ENCODE measurements around the gene ZSCAN26.

The ZSCAN26 gene

DNA sequence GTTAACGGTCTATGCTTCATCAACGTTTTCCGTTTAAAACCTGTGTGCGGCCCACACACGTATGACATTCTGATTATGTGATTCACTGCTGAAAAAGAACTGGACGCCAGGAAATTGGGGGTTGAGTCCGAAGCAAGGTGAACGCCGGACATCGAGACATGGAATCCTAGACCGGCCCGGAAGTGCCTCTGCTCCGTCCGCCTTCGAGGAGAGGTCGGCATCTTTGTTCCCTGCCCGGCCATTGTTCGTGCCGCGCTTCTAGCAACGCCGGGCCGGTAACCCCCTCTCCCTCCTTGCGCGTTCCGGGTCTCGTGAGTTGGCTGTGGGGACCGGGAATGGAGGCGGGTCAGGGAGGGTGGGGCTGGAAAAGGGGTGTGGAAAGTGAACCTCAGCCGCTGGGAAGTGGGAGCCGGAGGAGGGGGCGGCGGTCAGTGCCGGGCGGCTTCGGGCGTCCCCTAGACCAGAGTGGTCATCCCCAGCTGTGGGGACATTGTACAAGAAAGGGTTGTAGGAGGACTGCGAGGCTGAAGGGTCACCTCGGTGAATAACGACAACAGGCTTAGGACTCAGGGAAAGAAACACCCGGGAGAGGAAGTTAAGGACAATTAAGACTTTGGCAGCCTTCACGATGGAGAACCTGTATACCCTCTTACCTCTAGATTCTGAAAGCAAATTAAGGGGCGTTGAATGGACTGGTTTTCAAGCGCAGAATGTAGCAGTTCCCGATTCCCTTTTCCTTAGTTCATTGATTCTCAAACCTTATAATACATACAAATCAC lies 41.7 kb upstream of the ZSCAN26 start, which contains the start of gene ZSCAN9:
Gene ZSCAN9 (plus strand): TSS at position 220 of the 779 bp plus-strand sequence. CDS start 1,810 bp downstream, outside the sequence.
- H3K4me3 ChIP-seq (ENCODE audit: low read length): peak within 1 kb of the TSS; percentile 83
- DNase-seq (ENCODE audit: low read depth): peak; percentile 77
- TF ChIP-seq, protein P1, sequence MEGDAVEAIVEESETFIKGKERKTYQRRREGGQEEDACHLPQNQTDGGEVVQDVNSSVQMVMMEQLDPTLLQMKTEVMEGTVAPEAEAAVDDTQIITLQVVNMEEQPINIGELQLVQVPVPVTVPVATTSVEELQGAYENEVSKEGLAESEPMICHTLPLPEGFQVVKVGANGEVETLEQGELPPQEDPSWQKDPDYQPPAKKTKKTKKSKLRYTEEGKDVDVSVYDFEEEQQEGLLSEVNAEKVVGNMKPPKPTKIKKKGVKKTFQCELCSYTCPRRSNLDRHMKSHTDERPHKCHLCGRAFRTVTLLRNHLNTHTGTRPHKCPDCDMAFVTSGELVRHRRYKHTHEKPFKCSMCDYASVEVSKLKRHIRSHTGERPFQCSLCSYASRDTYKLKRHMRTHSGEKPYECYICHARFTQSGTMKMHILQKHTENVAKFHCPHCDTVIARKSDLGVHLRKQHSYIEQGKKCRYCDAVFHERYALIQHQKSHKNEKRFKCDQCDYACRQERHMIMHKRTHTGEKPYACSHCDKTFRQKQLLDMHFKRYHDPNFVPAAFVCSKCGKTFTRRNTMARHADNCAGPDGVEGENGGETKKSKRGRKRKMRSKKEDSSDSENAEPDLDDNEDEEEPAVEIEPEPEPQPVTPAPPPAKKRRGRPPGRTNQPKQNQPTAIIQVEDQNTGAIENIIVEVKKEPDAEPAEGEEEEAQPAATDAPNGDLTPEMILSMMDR (IDR thresholded peaks at IDR 0.05; ENCODE audit: insufficient read depth, low read depth, low read length, missing control alignments): no peak

DNA sequence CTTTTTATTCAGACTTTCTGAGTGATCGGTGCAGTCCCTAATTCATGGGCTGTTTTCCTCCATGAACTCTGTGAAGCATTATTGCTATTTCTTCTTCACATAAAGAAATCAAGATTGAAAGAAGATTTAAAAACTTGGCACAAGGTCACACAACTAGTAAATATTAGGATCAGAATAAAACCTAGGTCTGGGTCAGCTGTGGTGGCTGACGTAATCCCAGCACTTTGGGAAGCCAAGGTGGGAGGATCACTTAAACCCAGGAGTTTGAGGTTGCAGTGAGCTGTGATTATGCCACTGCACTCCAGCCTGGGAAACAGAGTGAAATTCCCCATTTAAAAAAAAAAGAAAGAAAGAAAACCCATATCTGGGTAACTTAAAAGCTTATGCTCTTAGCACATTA lies 40.5 kb upstream of the ZSCAN26 start:
- TF ChIP-seq, protein P1 (IDR thresholded peaks at IDR 0.05; ENCODE audit: insufficient read depth, low read depth, low read length, missing control alignments): no peak
- H3K4me3 ChIP-seq (ENCODE audit: low read length): no peak overlapping the region
- no peak for DNase-seq (ENCODE audit: low read depth)

DNA sequence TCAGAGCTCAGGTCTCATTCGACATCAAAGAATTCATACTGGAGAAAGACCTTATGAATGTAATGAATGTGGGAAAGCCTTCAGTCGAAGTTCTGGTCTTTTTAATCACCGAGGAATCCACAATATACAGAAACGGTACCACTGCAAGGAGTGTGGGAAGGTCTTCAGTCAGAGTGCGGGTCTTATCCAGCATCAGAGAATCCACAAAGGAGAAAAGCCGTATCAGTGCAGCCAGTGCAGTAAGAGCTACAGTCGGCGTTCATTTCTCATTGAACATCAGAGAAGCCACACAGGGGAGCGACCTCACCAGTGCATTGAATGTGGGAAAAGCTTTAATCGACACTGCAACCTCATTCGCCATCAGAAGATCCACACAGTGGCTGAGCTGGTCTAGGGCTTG lies 34.2 kb upstream of the ZSCAN26 start:
- no peak for DNase-seq (ENCODE audit: low read depth)
- H3K4me3 ChIP-seq (ENCODE audit: low read length): no peak overlapping the region
- TF ChIP-seq, protein P1 (IDR thresholded peaks at IDR 0.05; ENCODE audit: insufficient read depth, low read depth, low read length, missing control alignments): no peak

DNA sequence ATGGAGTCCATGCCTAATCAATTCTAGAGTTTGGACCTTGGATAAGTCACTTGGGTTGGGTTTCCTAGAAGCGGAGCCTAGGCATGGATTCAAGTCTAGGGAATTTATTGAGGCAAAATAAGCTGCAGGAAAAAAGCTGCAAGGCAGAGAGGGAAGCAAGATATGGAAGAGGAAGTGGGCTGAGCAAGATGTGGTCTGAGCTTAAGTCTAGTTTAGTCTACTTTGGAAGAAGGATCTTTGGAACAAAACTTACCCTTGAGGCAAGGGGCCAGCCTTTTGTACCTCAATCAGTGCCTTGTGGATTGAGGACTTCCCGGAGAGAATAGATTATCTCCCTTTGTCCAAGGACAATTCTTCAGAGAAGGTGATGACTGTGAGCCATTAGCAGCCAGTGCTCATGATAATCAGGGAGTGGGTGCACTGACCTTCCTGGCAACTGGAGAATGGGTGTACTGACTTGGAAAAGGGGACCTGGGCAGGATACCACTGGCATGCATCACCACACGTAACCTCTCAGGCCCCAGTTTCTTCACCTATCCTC lies 31.0 kb upstream of the ZSCAN26 start:
- TF ChIP-seq, protein P1 (IDR thresholded peaks at IDR 0.05; ENCODE audit: insufficient read depth, low read depth, low read length, missing control alignments): no peak
- H3K4me3 ChIP-seq (ENCODE audit: low read length): no peak overlapping the region

DNA sequence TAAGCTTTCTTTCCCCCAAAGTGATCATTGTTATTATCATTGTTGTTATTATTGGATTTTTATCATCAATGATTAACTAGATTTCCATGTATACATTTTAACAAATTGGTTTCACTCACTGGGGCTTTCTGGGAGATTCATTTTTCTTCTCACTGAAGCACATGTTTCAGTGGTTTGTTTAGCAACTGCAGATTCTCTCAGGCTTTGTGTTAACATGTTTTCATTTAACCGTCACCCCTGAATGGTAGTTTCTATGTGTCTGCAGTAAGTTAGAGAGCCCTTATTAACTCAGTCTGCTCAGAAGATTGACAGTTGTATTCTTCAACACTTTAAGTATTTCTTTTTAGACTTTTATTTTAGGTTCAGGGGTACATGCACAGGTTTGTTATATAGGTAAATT lies 27.3 kb upstream of the ZSCAN26 start:
- no peak overlapping the region for H3K4me3 ChIP-seq (ENCODE audit: low read length)
- no peak for DNase-seq (ENCODE audit: low read depth)
- TF ChIP-seq, protein P1 (IDR thresholded peaks at IDR 0.05; ENCODE audit: insufficient read depth, low read depth, low read length, missing control alignments): no peak

More for the DNA sequence above, 31.0 kb upstream of the ZSCAN26 start:
- DNase-seq (ENCODE audit: low read depth): no peak

DNA sequence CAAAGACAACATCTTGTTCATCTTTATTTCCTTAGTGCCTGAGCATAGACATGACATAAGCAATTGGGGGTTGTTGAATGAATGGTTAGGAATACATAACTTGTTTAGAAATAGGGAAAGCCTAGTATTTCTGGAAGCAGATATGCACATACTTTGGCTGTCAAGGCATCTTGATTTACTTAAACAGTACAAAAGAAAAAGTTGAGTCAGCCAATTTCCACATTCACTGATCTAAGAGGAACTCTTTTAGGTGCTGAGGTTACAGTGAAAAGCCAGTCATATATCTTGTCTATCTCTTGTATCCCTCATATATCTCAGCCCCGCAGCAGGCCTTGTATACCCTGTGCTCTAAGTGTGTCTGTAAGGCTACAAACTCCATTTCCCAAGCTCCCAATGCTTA lies 26.5 kb upstream of the ZSCAN26 start:
- TF ChIP-seq, protein P1 (IDR thresholded peaks at IDR 0.05; ENCODE audit: insufficient read depth, low read depth, low read length, missing control alignments): no peak
- no peak for DNase-seq (ENCODE audit: low read depth)
- H3K4me3 ChIP-seq (ENCODE audit: low read length): no peak overlapping the region

Data from epithelial cell of esophagus (primary cell).